LoVo (cell line): ENCODE results near the gene MACC1.
"Not testable (repeated sequence)": the region's sequence is repeated elsewhere in the genome, so short reads cannot be mapped to it uniquely, and the experiment has no call there.

Experiments used
- DNase-seq: peaks from one replicate; pipeline ENCODE4 v3.0.0-alpha.2; 2016; ENCODE audit warnings: low spot score

Gene MACC1

DNA sequence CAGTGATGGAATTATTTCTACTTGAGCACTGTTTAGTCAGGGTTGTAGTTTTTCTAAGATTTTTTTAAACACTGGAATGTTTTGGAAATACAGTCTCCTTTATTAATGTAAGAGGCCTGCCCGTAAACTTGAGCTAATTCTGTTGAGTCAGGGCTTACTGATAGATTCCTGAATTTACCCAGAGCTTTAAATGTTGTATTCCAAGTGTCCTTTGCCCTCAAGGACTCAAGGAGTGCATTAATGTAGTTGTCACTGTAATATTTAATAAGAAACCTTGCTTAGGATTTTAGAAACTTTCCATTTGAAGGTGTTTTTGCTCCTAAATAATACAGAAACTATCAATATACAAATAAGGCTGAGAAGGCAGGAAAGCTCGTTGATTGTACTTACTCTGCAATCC lies 89.2 kb downstream of the MACC1 start:
- no peak for DNase-seq

DNA sequence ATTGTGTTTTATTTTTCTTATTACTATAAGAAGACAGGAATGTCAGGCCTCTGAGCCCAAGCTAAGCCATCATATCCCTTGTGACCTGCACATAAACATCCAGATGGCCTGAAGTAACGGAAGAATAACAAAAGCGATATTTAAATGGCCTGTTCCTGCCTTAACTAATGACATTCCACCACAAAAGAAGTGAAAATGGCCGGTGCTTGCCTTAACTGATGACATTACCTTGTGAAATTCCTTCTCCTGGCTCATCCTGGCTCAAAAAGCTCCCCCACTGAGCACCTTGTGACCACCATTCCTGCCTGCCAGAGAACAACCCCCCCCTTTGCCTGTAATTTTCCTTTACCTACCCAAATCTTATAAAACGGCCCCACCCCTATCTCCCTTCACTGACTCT lies 91.1 kb downstream of the MACC1 start:
- DNase-seq = not testable (repeated sequence)

DNA sequence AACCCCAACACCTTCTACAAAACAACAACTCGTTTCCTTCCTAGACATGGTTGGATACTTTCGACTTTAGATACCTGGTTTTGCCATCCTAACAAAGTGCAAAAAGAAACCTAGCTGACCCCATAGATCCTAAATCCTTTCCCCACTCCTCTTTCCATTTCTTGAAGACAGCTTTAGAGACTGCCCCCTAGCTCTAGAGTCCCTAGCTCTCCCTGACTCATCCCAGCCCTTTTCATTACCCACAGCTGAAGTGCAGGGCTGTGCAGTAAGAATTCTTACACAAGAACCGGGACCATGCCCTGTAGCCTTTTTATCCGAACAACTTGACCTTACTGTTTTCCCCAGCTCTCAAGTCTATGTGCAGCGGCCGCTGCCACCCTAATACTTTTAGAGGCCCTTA lies 93.1 kb downstream of the MACC1 start:
- DNase-seq = not testable (repeated sequence)

DNA sequence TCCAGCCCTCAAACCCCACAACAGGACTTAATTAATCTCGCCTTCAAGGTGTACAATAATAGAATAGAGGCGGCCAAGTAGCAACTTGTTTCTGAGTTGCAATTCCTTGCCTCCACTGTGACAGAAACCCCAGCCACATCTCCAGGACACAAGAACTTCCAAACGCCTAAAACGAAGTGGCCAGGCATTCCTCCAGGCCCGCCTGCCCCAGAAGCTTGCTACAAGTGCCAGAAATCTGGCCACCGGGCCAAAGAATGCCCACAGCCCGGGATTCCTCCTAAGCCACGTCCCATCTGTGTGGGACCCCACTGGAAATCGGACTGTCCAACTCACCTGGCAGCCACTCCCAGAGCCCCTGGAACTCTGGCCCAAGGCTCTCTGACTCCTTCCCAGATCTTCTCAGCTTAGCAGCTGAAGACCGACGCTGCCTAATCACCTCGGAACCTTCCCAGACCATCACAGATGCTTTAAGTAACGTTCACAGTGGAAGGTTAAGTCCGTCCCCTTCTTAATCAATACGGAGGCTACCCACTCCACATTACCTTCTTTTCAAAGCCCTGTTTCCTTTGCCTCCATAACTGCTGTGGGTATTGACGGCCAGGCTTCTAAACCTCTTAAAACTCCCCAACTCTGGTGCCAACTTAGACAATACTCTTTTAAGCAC lies 94.4 kb downstream of the MACC1 start:
- not testable (repeated sequence) for DNase-seq

DNA sequence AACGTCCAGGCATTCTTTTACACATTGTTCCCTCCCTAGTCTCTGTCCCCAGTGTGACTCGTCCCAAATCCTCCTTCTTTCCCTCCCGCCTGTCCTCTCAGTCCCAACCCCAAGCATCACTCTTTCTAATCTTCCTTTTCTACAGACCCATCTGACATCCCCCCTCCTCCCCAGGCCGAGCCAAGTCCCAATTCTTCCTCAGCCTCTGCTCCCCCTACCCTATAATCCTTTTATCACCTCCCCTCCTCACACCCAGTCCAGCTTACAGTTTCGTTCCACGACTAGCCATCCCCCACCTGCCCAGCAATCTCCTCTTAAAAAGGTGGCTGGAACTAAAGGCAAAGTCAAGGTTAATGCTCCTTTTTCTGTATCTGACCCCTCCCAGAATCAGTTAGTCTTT lies 95.1 kb downstream of the MACC1 start:
- no peak for DNase-seq

DNA sequence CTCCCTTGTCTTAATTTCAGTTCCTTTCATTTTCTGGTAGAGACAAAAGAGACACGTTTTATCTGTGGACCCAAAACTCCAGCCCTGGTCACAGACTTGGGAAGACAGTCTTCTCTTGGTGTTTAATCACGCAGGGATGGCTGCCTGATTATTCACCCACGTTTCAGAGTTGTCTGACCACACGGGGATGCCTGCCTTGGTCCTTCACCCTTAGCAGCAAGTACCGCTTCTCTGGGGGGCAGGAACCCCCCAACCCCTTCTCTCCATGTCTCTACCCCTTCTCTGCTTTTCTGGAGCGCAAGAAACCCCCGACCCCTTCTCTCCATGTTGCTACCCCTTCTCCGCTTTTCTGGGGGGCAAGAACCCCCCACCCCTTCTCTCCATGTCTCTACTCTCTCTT lies 95.8 kb downstream of the MACC1 start:
- DNase-seq = no peak

DNA sequence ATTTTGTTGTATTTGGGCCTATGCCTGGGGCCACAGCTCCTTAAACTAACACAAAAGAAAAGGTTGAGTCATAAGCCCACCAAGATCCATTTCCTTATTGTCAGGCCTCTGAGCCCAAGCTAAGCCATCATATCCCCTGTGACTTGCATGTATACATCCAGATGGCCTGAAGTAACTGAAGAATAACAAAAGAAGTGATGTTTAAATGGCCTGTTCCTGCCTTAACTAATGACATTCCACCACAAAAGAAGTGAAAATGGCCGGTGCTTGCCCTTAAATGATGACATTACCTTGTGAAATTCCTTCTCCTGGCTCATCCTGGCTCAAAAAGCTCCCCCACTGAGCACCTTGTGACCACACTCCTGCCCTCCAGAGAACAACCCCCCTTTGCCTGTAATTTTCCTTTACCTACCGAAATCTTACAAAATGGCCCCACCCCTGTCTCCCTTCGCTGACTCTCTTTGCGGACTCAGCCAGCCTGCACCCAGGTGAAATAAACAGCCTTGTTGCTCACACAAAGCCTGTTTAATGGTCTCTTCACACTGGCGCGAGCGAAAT lies 96.5 kb downstream of the MACC1 start:
- not testable (repeated sequence) for DNase-seq

DNA sequence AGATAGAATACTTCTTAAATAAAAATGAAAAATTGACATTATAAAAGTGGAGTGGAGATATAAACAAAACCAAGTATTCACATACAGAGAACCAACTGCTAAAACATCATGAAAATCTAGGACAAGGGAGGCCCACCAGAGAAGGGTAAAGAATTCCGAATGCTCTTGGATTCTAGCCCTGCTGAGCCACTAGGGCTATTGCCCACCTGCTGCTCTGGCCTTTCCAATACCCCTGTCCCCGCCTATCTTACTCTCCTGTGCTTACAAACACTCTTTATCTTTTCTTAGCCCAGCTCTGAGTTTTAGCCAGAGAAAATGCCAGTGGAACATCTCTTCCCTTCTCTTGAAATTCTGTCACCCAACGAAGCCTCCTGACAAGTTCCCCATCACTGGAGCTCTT lies 100.3 kb downstream of the MACC1 start:
- DNase-seq = no peak

DNA sequence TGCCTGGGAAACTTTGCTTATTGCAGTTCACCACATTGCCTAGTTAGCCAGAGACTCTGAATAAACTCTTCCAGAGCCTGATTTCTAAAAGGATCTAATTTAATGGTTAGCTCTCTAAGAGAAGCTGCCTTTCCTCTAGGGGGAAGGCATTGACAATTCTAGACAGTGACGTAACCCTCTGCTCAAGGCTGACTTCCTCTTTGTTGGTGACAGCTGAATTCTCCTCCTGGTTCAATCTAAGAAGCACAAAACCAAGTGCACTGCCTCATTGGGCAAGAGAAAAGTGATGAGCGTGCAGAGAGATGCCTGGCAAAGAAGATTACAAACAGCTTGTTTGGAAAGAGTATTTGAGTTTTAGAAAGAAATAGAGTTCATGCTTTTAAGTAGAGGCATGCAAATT lies 102.7 kb downstream of the MACC1 start:
- no peak for DNase-seq

DNA sequence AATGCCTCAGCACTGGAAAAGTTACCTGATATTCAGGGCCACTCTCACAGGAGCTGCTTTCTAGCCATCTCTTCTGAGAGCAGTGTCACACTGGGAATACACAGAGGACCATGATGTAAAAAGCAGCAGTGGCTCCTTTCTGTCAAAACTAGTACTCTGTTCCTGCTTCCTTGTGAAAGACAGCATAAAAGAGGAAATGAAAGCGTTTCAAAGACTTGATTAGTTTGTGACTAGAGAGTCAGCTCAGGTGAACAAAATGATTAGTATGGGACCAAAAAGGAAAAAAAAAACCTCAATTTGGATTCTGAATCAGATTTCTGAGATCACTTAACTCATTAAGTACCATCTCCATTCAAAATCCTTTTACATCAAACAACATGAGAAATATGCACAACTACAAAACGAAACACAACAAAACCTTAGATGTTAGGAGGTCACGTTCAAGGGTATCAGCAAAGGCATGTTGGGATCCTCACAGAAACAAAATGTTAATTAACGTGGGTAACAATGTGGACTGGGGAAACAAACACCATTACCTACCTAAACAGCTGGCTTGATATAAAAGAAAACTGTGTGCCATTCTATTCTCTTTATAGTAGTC lies 103.7 kb downstream of the MACC1 start:
- DNase-seq = no peak

DNA sequence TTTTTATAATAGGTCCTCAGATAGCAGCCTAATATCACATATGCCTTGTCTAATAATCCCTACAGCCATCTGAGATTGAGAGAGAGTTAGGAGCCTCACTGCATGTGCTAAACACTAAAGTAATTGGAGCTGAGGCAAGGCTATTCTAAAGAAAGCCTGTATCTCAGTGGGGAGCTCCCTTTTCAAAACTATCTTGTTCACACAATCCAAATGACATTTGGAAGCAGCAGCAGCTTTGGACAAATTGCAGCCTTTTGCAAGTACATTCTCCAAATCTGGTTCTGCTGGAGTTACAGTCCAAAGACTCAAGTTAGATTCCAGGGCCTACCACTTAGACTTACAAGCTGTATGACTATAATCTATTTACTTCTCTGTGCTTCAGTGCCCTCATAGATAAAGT lies 104.5 kb downstream of the MACC1 start:
- DNase-seq = no peak

DNA sequence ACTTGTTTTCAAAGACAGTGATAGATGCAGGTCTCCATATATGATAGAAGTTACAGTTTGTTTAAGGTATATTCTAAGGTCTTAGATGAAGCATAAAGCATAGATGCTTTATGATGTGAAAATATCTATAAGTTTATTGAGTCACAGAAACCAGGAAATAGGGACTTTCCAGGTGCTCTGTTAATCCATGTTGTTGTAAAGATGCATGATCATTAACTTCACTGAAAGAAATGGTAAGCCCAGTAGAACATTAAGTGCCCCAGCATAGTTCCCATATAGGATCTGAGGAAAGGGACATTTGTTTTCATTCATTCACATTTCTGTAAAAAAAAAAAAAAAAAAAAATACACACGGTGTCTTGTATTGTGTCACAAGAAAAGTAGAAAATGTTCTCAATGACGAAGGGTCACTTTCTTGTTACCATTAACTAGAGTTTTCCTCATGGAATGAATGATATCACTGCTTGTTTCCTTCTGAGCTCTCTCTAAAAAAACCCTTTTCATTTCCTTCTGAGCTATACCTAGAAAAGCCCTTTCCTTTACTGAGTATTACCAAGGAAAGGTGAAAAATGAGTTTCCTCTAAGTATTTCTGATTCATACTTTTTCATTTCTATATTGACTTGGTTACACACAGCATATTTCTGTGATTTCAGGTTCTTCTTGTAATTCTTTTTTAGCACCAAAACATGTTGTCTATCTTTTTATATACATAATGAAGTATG lies 105.2 kb downstream of the MACC1 start:
- no peak for DNase-seq

DNA sequence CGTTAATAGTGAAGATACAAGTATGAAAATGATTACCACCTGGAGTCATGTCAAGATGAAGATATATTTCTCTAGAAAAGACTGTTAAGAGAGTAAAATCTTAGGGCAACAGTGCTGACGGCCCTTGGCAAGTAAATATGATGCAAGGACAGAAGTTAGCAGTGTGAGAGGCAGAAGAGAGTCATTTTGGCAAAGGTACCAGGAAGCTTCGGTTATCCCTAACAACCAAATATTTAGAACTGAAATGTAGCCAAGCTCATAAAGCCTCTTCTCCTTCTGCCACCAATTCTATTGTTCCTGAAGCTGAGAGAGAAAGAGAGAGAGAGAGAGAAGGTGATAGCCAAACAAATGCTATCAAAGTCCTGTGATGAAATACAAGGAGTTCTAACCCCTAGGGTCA lies 109.6 kb downstream of the MACC1 start:
- DNase-seq = no peak

DNA sequence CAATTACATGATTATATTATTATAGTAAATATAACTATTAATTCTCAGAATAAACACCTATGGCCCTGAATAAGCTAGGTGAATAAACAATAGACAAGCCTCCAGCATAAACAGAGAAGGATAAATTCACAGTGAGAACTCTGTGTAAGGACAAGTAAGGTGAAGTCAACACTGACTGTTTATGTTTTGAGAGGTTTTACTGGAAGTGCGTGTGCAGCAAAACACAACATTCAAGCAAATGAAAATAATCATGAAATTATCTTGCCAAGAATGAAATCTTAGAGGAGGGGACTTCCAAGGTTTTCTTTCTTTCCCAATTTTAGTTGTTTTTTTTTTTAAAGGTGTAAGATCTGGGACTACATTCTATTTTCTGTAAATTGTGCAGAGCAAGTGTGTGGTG lies 112.5 kb downstream of the MACC1 start:
- no peak for DNase-seq

DNA sequence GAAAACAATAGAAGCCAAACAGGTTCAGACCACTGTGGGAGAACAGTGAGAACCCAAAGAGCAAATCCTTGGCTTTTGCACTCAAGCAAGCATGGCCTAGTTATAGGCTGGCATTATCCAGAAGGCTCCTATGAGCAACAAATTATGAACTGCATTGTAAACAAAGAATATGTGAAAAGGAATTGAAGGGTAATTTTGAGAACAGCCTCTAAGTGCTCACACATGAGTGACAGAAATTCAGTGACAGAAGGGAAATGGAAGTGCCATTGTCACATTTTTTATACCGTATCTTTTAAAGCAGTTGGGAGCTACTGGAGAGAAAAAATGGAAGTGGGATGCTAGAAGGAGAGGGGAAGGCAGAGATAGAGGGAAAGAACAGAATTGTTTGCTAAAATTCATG lies 114.2 kb downstream of the MACC1 start:
- no peak for DNase-seq

DNA sequence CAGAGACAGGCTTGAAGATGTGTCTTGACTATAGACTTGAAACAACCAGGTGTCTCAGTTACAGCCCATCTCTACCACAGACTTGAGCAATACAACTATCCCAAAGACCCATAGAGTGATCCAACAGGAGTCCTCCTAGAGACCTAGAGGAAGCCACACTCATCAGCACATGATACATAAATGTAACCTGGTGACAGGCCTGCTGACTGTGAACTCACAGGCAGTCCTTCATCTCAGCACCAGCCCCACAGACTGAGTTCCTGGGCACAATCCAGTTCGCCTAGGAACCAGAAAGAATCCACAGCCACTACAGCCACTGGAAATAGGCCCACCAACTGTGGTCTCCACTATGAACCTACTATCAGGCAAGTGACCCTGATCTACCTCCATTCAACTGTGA lies 121.3 kb downstream of the MACC1 start:
- no peak for DNase-seq

DNA sequence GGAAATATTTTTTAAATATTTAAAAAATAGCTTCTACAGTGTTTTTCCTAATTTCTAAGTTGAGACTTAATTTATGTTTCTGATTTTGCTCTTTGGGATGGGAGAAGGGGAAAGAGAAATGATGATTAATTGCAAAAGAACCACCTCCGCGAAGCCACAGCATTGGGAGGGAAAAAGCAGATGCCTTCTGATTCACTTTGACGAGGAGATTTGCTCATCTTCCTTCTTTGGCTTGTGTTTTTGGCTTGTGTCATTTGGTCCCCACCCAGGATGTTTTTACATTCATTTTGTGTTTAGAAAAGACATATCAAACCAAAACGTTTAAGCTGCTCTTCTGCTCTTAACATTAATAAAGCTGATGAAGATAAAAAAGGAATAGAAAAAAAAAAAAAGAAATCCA lies 121.7 kb downstream of the MACC1 start:
- no peak for DNase-seq

DNA sequence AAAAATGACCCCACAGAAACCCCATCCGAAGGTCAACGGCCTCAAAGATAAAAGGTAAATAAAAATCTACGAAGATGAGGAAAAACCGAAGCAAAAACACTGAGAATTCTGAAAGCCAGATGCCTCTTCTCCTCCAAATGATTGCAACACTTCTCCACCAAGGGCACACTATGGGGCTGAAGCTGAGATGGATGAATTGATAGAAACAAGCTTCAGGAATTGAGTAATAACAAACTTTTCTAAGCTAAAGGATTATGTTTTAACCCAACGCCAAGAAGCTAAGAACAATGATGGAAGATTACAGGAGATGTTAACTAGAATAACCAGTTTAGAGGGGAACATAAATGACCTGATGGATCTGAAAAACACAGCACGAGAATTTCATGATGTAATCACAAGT lies 127.8 kb downstream of the MACC1 start:
- no peak for DNase-seq

DNA sequence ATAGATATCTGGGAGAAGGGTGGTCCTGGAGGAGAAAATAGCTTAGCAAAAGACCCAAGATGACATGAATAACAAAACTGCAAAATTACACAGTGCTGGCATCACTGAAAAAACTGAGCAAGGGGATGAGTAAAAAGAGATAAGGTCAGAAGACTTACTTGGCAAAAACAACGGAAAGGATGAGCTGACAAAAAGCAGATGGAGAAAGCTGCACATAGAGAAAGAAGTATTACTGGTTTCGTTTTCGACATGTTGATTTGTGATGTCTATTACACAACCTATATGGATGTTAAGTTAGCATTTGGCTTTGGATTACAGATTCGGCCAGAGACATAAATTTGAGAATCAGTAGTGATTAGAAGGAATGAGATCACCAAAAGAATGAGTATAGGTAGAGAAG lies 132.1 kb downstream of the MACC1 start:
- no peak for DNase-seq
